Measurements from ENCODE around the gene MTCH1. TPM values are rescaled to one million over a fixed set of nuclear protein-coding genes. Genes with fewer than 3 reads are reported as not detected.

MTCH1 gene
- total RNA-seq, 4 donors from 2014 or later = 185 to 242 (median 199) TPM

DNA sequence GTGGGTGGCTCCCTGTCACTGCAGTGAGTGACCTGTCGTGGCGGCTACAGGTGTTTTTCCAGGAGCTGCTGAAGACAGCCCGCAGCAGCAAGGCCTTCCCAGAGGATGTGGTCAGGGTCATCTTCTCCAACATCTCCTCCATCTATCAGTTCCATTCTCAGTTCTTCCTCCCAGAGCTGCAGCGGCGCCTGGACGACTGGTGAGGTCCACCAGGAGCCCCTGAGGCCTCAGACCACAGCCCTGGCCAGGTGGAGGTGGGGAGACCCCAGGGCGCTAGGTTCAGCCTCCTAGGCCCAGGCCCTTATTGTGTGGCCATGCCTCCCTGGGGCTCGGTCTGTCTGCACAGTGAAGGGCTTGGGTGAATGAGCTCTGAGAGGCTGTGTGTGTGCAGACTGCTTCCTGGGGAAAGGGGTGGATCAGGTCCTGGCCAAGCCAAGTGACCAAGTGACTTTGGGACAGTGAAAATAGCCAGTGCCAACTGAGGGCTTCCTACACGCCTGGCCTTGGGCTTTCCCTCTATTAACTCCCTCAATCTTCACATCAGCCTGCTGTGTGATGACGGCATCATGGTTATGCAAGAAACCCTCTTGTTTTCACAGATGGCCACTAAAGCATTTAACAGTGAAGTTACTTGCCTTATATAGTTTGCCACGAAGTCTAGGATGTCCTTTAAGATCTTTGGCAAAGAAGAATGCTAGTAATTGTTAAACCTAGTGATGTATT, 25.8 kb upstream of the MTCH1 start:
- Histone ChIP-seq H3K9me3 (no peaks in the 10 kb centered on the region), H3K36me3 (no peaks in the 10 kb centered on the region), H3K4me3 (no peak overlapping the region), H3K27ac (no peak overlapping the region), H3K27me3 (no peaks in the 10 kb centered on the region), H3K4me1 (no peaks in the 10 kb centered on the region)
- ATAC-seq = no peak
- TF ChIP-seq POLR2A (IDR thresholded peaks at IDR 0.05) (no peak), EP300 (IDR thresholded peaks at IDR 0.05) (no peak), POLR2AphosphoS5 (IDR thresholded peaks at IDR 0.05) (no peak)
- TF ChIP-seq, protein P1, sequence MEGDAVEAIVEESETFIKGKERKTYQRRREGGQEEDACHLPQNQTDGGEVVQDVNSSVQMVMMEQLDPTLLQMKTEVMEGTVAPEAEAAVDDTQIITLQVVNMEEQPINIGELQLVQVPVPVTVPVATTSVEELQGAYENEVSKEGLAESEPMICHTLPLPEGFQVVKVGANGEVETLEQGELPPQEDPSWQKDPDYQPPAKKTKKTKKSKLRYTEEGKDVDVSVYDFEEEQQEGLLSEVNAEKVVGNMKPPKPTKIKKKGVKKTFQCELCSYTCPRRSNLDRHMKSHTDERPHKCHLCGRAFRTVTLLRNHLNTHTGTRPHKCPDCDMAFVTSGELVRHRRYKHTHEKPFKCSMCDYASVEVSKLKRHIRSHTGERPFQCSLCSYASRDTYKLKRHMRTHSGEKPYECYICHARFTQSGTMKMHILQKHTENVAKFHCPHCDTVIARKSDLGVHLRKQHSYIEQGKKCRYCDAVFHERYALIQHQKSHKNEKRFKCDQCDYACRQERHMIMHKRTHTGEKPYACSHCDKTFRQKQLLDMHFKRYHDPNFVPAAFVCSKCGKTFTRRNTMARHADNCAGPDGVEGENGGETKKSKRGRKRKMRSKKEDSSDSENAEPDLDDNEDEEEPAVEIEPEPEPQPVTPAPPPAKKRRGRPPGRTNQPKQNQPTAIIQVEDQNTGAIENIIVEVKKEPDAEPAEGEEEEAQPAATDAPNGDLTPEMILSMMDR (IDR thresholded peaks at IDR 0.05) = no peak
- 31 to 81% methylated on average over 1 to 3 of the region's 11 CpGs for WGBS, 2 donors (ENCODE audit: low coverage in 1 of 2)

DNA sequence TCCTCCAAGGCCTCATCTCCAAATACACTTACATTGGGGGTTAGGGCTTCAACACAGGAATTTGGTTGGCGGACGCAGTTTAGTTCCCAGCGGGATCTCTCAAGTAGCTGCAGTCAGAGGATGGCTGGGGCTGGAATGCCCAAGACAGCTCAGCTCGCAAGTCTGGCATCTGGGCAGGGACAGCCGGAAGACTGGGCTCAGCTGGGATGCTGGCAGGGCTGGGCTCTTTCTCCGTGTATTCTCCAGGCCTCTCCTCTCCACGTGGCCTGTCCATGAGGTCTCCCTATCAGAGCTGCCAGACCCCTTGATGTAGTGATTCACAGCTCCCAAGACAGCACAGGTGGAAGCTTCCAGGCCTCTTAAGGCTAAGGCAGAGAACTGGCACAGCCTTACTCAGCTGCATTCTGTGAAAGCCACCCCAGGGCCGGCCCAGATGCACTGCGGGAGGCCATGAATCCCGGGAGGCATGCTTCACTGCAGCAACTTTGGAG, 24.5 kb upstream of the MTCH1 start:
- no peaks in the 10 kb centered on the region for H3K4me1 ChIP-seq
- H3K9me3 ChIP-seq = no peaks in the 10 kb centered on the region
- ATAC-seq = no peak
- no CpG with 5 or more reads among the region's 10 CpGs for WGBS, 2 donors (ENCODE audit: low coverage in 1 of 2)
- TF ChIP-seq, protein P1 (IDR thresholded peaks at IDR 0.05) = no peak
- TF ChIP-seq POLR2A (IDR thresholded peaks at IDR 0.05) (no peak), POLR2AphosphoS5 (IDR thresholded peaks at IDR 0.05) (no peak), EP300 (IDR thresholded peaks at IDR 0.05) (no peak)
- H3K4me3 ChIP-seq = no peak overlapping the region
- H3K27me3 ChIP-seq = no peaks in the 10 kb centered on the region
- H3K36me3 ChIP-seq = no peaks in the 10 kb centered on the region
- H3K27ac ChIP-seq = no peak overlapping the region

DNA sequence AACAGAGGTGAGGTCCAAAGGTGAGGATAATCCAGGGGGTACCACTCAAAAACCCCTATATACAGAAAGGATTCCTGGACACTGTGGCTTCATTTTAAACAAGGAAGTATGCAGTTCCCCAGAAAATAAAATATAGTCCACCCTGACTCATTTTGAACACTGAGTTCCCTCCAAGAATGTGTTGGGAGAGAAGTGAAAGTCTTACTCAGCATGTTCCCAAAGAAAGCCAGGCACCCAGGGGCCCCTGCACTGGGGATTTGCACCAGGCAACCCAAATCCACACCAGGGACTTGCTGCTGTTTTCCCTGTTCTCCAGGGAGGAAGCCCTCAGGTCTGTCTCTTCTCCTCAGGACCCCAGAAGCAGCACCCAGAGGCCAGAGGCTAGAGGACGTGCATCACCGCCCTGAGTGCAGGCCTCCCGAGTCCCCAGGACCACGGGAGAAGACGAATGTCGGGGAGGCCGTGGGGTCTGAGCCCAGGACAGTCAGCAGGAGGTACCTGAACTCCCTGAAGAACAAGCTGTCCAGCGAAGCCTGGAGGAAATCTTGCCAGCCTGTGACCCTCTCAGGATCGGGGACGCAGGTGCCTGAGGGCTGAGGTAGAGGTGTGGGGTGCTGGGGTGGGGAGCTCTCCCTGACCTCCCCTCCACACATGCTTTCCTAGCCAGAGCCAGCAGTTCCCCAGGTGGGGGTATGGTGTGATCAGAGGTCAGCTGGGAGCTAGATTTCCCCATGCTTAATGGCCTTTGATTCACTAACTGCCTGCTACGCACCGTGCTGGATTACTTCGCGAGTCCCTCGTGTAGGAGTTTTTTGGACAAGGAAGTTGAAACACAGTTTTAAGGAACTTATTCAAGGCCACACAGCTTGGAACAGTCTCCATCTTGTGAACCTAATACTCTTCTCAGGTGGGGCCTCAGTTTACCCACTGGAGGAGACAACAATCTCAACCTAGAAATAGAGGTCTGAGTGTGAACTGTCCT, 22.8 kb upstream of the MTCH1 start:
- ATAC-seq = peak; percentile 8
- TF ChIP-seq POLR2AphosphoS5 (IDR thresholded peaks at IDR 0.05) = no peak
- Histone ChIP-seq H3K9me3 (no peaks in the 10 kb centered on the region), H3K36me3 (no peaks in the 10 kb centered on the region), H3K27me3 (no peaks in the 10 kb centered on the region), H3K4me3 (peak overlapping the region in 1 of 2 donors; percentile 25), H3K4me1 (no peaks in the 10 kb centered on the region), H3K27ac (no peak overlapping the region)
- 81 to 88% methylated on average over 3 to 4 of the region's 15 CpGs for WGBS, 2 donors (ENCODE audit: low coverage in 1 of 2)

DNA sequence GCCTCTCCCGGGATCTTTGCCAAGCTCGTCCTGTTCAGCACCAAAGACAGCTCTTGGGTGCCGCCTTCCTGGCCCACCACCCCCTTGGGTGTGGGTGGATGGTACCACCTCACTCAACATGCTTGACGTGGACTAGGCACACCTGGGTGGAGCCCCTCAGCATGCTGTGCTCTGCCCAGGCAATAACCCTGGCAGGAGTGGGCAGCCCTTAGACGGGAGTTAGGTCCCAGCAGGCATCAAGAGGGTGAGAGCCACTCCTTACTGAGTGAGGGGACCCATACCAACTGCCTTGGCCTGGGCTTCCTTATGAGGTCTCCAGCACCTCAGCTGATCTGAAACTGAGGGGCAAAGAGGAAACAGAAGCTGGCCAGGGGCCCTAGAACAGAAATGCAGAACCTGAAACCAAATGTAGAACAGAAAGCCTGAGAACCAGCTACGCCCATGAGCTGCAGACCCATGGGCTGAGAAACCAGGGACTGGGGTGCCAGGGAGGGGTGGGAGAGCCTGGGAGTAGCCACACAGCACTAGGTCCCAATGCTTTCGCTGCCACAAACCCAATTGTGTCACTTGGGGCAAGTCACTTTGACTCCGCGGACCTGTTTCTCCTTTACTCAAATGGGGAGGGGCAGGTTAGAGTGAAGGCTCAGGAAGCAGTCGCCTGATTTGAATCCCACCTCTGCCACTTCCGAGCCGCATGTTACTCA, 21.5 kb upstream of the MTCH1 start:
- peak overlapping the region in 1 of 4 donors; percentile 9 for H3K27ac ChIP-seq
- no peaks in the 10 kb centered on the region for H3K9me3 ChIP-seq
- 80 to 90% methylated on average over 4 to 5 of the region's 12 CpGs for WGBS, 2 donors (ENCODE audit: low coverage in 1 of 2)
- H3K4me3 ChIP-seq = peak overlapping the region in 1 of 2 donors; percentile 39
- no peaks in the 10 kb centered on the region for H3K4me1 ChIP-seq
- H3K36me3 ChIP-seq = no peaks in the 10 kb centered on the region
- no peaks in the 10 kb centered on the region for H3K27me3 ChIP-seq
- TF ChIP-seq EP300 (IDR thresholded peaks at IDR 0.05) (no peak), POLR2AphosphoS5 (IDR thresholded peaks at IDR 0.05) (no peak), POLR2A (IDR thresholded peaks at IDR 0.05) (no peak)
- TF ChIP-seq, protein P1 (IDR thresholded peaks at IDR 0.05) = no peak
- no peak for ATAC-seq
